Lower lobe of right lung (tissue), 2 donors: ENCODE measurements around the gene PLCL1. TPM values are rescaled to one million over a fixed set of nuclear protein-coding genes. Genes with fewer than 3 reads are reported as not detected.

ENCODE experiments used
- ATAC-seq, 2 donors: fragments of 200-7000 bp; cut with Tn5 transposase; one replicate each; pipeline ENCODE4 v1.9.1; 2020 to 2022; ENCODE audit warnings: mild to moderate bottlenecking in 2 of 2, moderate library complexity in 2 of 2
- DNase-seq: peaks from one replicate; pipeline ENCODE4 v3.0.0-alpha.2; 2020
- H3K27ac ChIP-seq: fragments of 200-600 bp; one replicate; pipeline ENCODE4 v1.8.0; 2022
- H3K27me3 ChIP-seq: fragments of 200-600 bp; one replicate; pipeline ENCODE4 v1.8.0; 2022; ENCODE audit warnings: low read depth
- H3K36me3 ChIP-seq: fragments of 200-600 bp; one replicate; pipeline ENCODE4 v1.8.0; 2022; ENCODE audit warnings: mild to moderate bottlenecking
- H3K4me1 ChIP-seq: fragments of 200-600 bp; one replicate; pipeline ENCODE4 v1.8.0; 2022
- H3K4me3 ChIP-seq: fragments of 200-600 bp; one replicate; pipeline ENCODE4 v1.8.0; 2022; ENCODE audit warnings: mild to moderate bottlenecking
- H3K9me3 ChIP-seq: fragments of 200-600 bp; one replicate; pipeline ENCODE4 v1.8.0; 2022
- CTCF ChIP-seq: fragments of 200-600 bp; IDR thresholded peaks from one replicate; pipeline ENCODE4 v1.8.0; 2022; ENCODE audit warnings: antibody characterized with exemption, mild to moderate bottlenecking
- intact Hi-C: fragments of 100-400 bp; cut with DNase I; formaldehyde crosslinking; loops from one replicate; pipeline ENCODE4 v1.11.0; 2022
- total RNA-seq: library from RNA; stranded (reverse); fragmentation: NEBNext Ultra II Directional; extraction: Animal tissue kit (Norgen Biotek cat#: 25700); gene quantifications from one replicate; pipeline ENCODE4 v1.2.1, GENCODE V29; 2021
- donor health status: DM: no; HTN: yes; CAD: no; lungs with severe emphysema.

PLCL1 gene
- total RNA-seq, 1 donor from 2014 or later = 6.3 TPM

DNA sequence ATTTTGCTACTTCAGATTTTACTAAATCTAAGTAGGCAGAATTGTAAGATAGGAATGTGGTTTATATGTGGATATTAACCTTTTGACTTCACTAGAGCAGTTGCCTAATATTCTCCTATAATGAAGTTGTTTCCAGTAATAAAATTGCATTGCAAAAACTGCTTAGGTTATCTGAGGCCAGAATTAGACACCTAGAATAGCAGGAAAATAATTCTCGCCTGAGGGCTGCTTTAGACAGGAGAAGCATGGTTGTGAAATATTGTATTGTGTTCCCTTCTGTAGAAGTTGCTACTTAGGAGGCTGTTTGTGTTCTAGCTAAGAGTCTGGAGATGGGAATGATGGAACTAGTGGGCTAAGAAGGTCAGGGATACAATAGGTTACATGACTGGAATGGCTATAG lies 146.3 kb downstream of the PLCL1 start:
- H3K4me1 ChIP-seq = no peaks in the 10 kb centered on the region
- no peaks in the 10 kb centered on the region for H3K27me3 ChIP-seq
- H3K36me3 ChIP-seq = no peaks in the 10 kb centered on the region
- H3K27ac ChIP-seq = no peak overlapping the region
- H3K9me3 ChIP-seq = no peaks in the 10 kb centered on the region
- no peak for TF ChIP-seq CTCF
- intact Hi-C loops = no loop called here
- ATAC-seq (no peak), DNase-seq (no peak)
- H3K4me3 ChIP-seq = no peak overlapping the region

- H3K36me3 ChIP-seq = no peaks in the 10 kb centered on the region
- intact Hi-C loops = no loop called here
- no peaks in the 10 kb centered on the region for H3K27me3 ChIP-seq
- H3K27ac ChIP-seq = no peak overlapping the region
- no peak overlapping the region for H3K4me3 ChIP-seq
- ATAC-seq (no peak), DNase-seq (no peak)
- TF ChIP-seq CTCF = no peak
- no peaks in the 10 kb centered on the region for H3K4me1 ChIP-seq
- no peaks in the 10 kb centered on the region for H3K9me3 ChIP-seq
Observed at GRCh38 chr2:197952540-197953202, 148.3 kb downstream of the PLCL1 start.

GRCh38 chr2:197954328-197954727 lies 149.9 kb downstream of the PLCL1 start:
- Histone ChIP-seq H3K36me3 (no peaks in the 10 kb centered on the region), H3K4me1 (no peaks in the 10 kb centered on the region), H3K27ac (no peak overlapping the region), H3K27me3 (no peaks in the 10 kb centered on the region), H3K9me3 (no peaks in the 10 kb centered on the region), H3K4me3 (no peak overlapping the region)
- no peak for DNase-seq
- no peak for TF ChIP-seq CTCF
- ATAC-seq = no peak
- intact Hi-C loops = no loop called here

DNA sequence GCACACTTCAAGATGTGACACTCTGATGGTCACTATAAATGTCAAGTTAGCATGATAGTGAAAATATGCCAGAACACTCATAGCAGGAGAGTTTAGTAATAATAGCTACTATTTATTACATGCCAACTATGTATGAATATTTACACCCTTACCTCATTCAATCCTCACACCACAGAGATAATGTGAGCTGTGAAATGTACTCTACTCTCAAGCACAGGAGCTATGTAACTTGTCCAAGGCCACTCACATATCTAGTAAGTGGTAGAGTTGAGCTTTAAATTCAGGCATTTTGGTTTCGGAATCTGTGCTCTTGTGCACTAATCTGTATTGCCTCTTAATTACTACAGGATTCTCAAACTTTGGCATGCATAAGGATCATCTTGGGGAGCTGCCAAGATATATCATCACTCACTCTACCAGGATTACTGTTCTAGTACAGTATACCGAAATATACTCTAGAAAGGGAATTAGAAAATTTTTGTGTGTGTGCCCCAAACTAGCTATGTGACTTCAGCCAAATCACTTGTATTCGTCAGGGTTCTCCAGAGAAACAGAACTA lies 154.3 kb downstream of the PLCL1 start:
- Histone ChIP-seq H3K27ac (no peak overlapping the region), H3K27me3 (no peaks in the 10 kb centered on the region), H3K9me3 (no peaks in the 10 kb centered on the region), H3K4me3 (no peak overlapping the region), H3K36me3 (no peaks in the 10 kb centered on the region), H3K4me1 (no peaks in the 10 kb centered on the region)
- DNase-seq (no peak), ATAC-seq (peak in 1 of 2 donors; percentile 66)
- intact Hi-C loops = no loop called here
- no peak for TF ChIP-seq CTCF

GRCh38 chr2:197959383-197959782 lies 155.0 kb downstream of the PLCL1 start:
- Histone ChIP-seq H3K27ac (no peak overlapping the region), H3K4me3 (no peak overlapping the region), H3K36me3 (no peaks in the 10 kb centered on the region), H3K4me1 (no peaks in the 10 kb centered on the region), H3K9me3 (no peaks in the 10 kb centered on the region), H3K27me3 (no peaks in the 10 kb centered on the region)
- intact Hi-C loops = no loop called here
- no peak for DNase-seq
- ATAC-seq = no peak
- TF ChIP-seq CTCF = no peak
